HTERT RPE-1 (cell line): ENCODE measurements around the gene GPR22.

ENCODE experiments used
- in situ Hi-C: fragments of 300-500 bp; cut with MboI; formaldehyde crosslinking; loops from 4 replicates; pipeline ENCODE4 v1.14.3; 2020; ENCODE audit warnings: low sequenced_read_pairs

Gene GPR22

GRCh38 chr7:107469929-107470328 is at the start of gene GPR22:
Gene GPR22, plus strand, starts transcription at chr7:107470057. Its CDS starts 4,004 bp downstream, at chr7:107474061.
- in situ Hi-C loops: loop anchor here (25.0 kb wide), 1 partner anchor 267 kb away; the partner anchor contains the start of gene CBLL1

GRCh38 chr7:107427462-107427861 is 42.4 kb upstream of the GPR22 start:
- in situ Hi-C loops: no loop called here

- in situ Hi-C loops: no loop called here
Measured at GRCh38 chr7:107428642-107429041, 41.2 kb upstream of the GPR22 start.

GRCh38 chr7:107430057-107430456 is 39.8 kb upstream of the GPR22 start:
- in situ Hi-C loops: no loop called here

GRCh38 chr7:107432261-107432660 is 37.6 kb upstream of the GPR22 start:
- in situ Hi-C loops: no loop called here

GRCh38 chr7:107435749-107436148 is 34.1 kb upstream of the GPR22 start:
- in situ Hi-C loops: no loop called here

GRCh38 chr7:107439025-107439424 is 30.8 kb upstream of the GPR22 start:
- in situ Hi-C loops: no loop called here

GRCh38 chr7:107441581-107442422 is 28.1 kb upstream of the GPR22 start:
- in situ Hi-C loops: no loop called here

GRCh38 chr7:107442678-107443077 is 27.2 kb upstream of the GPR22 start:
- in situ Hi-C loops: no loop called here

GRCh38 chr7:107446531-107446930 is 23.3 kb upstream of the GPR22 start:
- in situ Hi-C loops: no loop called here

- in situ Hi-C loops: no loop called here
Measured at GRCh38 chr7:107446988-107447387, 22.9 kb upstream of the GPR22 start.

GRCh38 chr7:107450970-107451369 is 18.9 kb upstream of the GPR22 start:
- in situ Hi-C loops: loop anchor here (25.0 kb wide), 1 partner anchor 286 kb away; the partner anchor contains the start of gene CBLL1

GRCh38 chr7:107453388-107453787 is 16.5 kb upstream of the GPR22 start:
- in situ Hi-C loops: loop anchor here (25.0 kb wide), 1 partner anchor 284 kb away; the partner anchor contains the start of gene CBLL1

- in situ Hi-C loops: loop anchor here (25.0 kb wide), 1 partner anchor 275 kb away; the partner anchor contains the start of gene CBLL1
Measured at GRCh38 chr7:107461938-107462533, 7.8 kb upstream of the GPR22 start.

GRCh38 chr7:107463139-107464078 is 6.4 kb upstream of the GPR22 start:
- in situ Hi-C loops: loop anchor here (25.0 kb wide), 1 partner anchor 274 kb away; the partner anchor contains the start of gene CBLL1

GRCh38 chr7:107464666-107465226 is 5.1 kb upstream of the GPR22 start:
- in situ Hi-C loops: loop anchor here (25.0 kb wide), 1 partner anchor 273 kb away; the partner anchor contains the start of gene CBLL1

GRCh38 chr7:107467972-107468371 is 1.9 kb upstream of the GPR22 start:
- in situ Hi-C loops: loop anchor here (25.0 kb wide), 1 partner anchor 269 kb away; the partner anchor contains the start of gene CBLL1

- in situ Hi-C loops: loop anchor here (25.0 kb wide), 1 partner anchor 268 kb away; the partner anchor contains the start of gene CBLL1
Measured at GRCh38 chr7:107468824-107469223, 1.0 kb upstream of the GPR22 start.

GRCh38 chr7:107471292-107472070 is 1.6 kb downstream of the GPR22 start:
- in situ Hi-C loops: loop anchor here (25.0 kb wide), 1 partner anchor 266 kb away; the partner anchor contains the start of gene CBLL1
